Lower leg skin (tissue), 3 donors: ENCODE data around the gene SIRT2.

Source experiments
- CTCF ChIP-seq, 3 donors: fragments of 450-650 bp; IDR thresholded peaks; one replicate each; pipeline ENCODE4 v1.5.1; 2016; ENCODE audit warnings: antibody characterized with exemption in 3 of 3, mild to moderate bottlenecking in 3 of 3, moderate library complexity in 2 of 3
- POLR2A ChIP-seq, 2 donors: fragments of 450-650 bp; IDR thresholded peaks; one replicate each; pipeline ENCODE4 v1.6.1; 2016 to 2017; ENCODE audit warnings: antibody characterized with exemption in 2 of 2, mild to moderate bottlenecking in 1 of 2, moderate library complexity in 1 of 2

- TF ChIP-seq CTCF (IDR thresholded peaks at IDR 0.05) (no peak), POLR2A (IDR thresholded peaks at IDR 0.05) (no peak)
These were observed 1.3 kb upstream of the SIRT2 start for GRCh38 chr19:38900743-38901190.
